ENCODE data around the gene MID2.
"Not testable (repeated sequence)": the region's sequence is repeated elsewhere in the genome, so short reads cannot be mapped to it uniquely, and the experiment has no call there.

The MID2 gene, protein sequence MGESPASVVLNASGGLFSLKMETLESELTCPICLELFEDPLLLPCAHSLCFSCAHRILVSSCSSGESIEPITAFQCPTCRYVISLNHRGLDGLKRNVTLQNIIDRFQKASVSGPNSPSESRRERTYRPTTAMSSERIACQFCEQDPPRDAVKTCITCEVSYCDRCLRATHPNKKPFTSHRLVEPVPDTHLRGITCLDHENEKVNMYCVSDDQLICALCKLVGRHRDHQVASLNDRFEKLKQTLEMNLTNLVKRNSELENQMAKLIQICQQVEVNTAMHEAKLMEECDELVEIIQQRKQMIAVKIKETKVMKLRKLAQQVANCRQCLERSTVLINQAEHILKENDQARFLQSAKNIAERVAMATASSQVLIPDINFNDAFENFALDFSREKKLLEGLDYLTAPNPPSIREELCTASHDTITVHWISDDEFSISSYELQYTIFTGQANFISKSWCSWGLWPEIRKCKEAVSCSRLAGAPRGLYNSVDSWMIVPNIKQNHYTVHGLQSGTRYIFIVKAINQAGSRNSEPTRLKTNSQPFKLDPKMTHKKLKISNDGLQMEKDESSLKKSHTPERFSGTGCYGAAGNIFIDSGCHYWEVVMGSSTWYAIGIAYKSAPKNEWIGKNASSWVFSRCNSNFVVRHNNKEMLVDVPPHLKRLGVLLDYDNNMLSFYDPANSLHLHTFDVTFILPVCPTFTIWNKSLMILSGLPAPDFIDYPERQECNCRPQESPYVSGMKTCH

DNA sequence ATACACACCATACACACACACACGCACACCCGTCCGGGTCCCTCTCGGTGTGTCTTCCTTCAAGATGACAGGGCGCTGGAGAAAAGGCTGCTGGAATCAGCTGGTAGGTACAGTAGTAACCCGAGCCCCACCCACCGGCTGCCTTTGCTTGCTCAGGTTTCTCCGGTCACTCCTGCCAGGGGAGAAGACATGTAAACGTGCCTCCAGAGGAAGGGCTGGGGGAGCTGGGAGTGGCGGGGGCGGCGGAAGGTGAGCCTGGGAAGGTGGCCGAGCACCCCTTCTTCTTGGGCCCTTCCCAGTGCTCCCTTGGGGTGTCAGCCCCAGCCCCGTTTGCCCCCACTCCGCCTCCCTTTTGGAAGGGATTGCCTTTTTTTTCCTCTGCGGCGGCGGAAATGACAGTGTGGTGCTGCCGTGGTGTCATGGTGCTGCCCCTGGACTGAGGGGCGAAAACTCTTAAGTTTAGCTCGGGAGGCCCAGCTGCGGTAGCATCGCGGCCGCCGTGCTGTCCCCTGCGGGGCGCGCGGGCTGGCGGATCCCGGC is at the start of gene MID2:
MID2 (plus strand) TSS at position 169 of the 540 bp plus-strand sequence. CDS start 561 bp downstream, outside the sequence.
- H3K4me3 ChIP-seq (ENCODE audit: low read depth, low read length) = peak within 1 kb of the TSS; percentile 30

DNA sequence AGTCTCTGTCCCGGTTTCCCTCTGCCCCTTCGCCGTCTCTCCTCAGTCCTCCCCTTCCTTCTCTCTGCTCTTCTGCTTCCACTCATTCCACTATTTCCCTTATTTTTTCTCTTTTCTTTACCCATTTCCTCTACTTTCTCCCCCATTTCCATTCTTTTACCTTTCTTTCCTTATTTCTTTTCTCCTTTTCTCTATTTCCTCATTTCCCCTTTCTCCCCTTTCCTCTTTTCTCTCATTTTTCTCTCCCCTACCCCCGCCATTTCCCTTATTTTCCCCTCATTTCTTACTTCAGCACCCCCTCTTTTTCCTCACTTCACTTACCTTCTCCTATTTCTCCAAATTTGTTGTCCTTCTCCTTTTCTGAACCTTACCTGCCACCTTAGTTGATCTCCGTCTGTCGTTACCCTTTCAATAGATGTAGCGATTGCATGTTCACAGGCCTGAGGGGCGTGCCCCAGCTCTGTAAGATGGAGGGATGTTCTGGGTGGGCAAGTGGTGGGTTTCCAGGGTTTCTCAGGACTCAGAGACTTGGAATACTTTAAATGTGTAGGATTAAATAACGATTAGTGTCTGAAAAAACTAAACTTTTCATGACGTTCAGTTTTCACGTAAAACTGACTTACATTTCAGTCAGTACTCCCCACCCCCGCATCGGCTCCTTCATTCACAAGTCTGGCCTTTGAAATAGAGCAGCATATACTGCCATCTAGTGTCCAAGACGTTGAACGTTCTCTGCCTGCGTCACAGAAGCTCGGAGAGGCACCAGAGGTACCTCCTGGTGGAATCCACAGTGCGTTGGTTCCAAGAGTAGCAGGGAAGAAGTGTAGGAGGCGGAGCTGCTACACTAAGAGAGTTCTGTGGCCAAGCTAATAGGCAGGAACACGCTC is 48.8 kb upstream of the MID2 start:
- H3K4me3 ChIP-seq (ENCODE audit: low read depth, low read length) = peak overlapping the region; percentile 0

DNA sequence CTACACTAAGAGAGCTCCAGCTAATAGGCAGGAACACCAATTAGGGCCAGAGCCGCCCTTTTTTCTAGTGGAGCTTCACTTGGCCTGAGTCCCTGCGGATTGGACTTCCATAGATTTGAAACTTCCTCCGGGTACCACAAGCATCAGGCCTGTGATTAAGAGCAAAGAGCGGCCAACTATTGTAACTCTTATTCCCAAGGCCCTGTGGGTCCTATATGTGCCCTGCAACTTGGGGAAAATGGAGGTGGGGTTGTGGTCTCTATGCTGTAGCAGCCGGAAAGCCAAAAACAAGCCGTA is 48.2 kb upstream of the MID2 start, which contains the start of gene NCBP2L:
NCBP2L (plus strand) TSS at position 198 of the 297 bp plus-strand sequence. CDS start 16,488 bp downstream, outside the sequence.
- peak within 1 kb of the TSS; percentile 0 for H3K4me3 ChIP-seq (ENCODE audit: low read depth, low read length)

DNA sequence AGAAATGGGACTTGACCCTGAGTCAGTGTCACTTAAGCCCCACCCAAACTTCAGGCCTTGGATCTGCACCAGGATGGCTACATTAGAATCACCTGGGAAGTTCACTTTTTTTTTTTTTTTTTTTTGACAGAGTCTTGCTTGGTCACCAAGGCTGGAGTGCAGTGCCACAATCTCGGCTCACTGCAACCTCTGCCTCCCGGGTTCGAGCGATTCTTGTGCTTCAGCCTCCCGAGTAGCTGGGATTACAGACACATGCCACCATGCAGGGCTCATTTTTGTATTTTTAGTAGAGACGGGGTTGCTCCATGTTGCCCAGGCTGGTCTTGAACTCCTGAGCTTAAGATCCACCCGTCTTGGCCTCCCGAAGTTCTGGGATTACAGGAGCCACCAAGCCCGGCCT is 45.1 kb upstream of the MID2 start:
- H3K4me3 ChIP-seq (ENCODE audit: low read depth, low read length) = no peak overlapping the region

DNA sequence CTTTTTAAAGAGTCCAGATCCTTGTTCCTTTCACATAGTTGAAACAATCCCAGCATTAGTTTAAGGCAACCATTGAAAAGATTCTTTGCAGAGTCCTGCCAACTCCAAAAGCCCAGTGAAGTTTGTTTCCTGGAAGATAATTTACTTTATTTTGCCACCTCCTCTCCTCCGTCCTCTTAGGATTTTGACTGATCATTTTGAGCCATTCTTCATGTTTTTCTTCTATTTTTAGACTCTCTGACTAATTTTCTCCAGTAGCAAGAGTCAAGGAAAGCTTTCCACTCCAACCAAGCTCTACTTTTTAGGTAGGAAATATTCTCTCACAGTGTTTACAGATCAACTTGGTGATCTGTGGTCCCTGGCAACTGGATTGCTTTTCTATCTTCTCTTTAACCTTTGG is 37.8 kb upstream of the MID2 start:
- no peak overlapping the region for H3K4me3 ChIP-seq (ENCODE audit: low read depth, low read length)

DNA sequence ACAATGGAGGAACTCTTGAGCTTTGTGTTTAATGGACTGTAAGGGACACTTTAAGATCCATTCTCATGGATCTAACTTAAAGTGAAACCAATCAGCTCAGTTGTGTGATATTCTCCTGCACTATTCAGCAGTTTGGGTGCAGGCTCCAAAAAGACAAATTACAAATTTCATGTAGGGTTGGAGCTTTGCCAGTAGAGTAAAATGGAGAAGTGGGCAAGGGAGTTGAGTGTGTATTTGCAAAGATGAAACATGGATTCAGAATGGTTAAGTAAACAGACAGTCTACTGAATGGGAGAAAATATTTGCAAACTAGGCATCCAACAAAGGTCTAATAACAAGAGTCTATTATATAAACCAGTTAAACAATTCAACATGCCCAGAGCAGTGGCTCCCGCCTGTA is 21.2 kb upstream of the MID2 start:
- no peak overlapping the region for H3K4me3 ChIP-seq (ENCODE audit: low read depth, low read length)

DNA sequence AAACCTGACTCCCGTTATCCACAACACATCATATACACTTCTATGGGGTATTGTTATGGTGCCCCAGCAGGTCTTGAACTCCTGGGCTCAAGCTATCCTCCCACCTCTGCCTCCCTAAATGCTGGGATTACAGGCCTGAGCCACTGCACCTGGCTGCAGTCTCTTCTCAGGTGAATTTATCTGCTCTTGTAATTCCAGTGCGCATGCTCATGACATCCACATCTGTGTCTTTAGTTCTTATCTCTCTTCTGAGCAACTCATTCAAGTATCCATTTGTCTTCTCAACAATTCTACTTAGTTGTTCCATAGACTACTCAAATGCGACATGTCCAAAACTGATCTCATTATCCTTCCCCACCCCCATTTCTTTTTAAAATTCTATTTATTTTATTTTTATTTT is 20.5 kb upstream of the MID2 start:
- H3K4me3 ChIP-seq (ENCODE audit: low read depth, low read length) = no peak overlapping the region

DNA sequence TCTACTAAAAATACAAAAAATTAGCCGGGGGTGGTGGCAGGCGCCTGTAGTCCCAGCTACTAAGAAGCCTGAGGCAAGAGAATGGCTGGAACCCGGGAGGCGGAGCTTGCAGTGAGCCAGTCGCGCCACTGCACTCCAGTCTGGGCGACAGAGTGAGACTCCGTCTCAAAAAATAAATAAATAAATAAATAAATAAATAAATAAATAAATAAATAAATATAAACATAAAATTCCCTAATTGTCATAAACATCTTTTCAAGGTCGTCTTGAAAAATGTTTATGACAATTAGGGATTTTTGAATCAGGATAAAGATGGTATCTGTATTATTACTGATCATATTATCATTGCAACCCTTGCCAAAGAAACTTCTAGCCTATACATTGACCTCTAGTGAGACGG is 15.6 kb upstream of the MID2 start:
- H3K4me3 ChIP-seq (ENCODE audit: low read depth, low read length) = not testable (repeated sequence)

DNA sequence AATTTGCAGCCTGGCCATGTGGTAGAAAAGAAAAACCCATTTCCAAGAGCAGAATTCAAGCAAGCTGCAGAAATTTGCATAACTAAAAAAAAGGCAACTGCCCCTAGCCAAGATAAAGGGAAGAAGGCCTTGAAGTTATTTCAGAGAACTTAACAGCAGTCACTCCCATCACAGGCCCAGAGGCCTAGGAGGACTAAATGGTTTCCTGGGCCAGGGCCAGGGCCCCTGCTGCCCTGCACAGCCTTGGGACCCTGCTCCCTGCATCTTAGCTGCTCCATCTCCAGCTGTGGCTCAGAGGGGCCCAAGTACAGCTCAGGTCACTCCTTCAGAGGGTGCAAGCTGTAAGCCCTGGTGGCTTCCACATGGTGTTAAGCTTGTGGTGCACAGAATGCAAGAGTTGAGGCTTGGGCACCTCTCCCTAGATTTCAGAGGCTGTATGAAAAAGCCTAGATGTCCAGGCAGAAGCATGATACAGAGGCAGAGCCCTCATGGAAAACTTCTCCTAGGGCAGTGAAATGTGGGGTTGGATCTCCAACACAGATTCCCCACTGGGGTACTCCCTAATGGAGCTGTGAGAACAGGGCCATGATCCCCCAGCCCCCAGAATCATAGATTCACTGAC is 6.7 kb upstream of the MID2 start:
- H3K4me3 ChIP-seq (ENCODE audit: low read depth, low read length) = no peak overlapping the region

DNA sequence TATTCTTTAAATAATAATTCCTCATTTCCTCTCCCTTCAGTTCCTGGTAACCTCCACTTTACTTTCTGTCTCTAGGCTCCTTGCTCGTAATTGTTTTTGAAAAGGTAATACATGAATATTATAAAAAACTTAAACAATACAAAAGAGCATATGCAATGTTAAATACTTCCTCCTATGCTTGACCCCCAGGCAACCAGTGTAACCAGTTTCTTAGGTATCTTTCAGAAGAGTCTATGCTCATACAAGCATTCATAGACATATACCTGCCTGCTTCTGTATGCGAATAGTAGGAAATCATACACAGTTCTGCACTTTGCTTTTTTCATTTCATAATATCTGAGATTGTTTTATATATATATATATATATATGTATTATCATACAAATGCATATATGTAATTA is 2.6 kb upstream of the MID2 start:
- H3K4me3 ChIP-seq (ENCODE audit: low read depth, low read length) = no peak overlapping the region

DNA sequence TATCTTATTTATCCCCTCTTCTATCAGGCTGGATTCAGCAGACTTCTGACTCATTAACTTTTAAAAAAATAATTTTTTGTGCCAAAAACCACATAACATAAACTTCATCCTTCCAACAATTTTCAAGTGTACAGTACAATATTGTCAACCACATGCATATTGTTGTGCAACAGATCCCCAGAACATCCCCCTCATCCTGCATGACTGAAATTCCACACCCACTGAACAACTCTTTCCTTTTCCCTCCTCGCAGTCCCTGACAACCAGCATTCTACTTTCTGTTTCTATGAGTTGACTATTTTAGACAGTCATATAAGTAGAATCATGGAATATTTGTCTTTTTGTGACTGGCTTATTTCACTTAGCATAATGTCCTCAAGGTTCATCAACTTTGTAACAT is 2.2 kb upstream of the MID2 start:
- H3K4me3 ChIP-seq (ENCODE audit: low read depth, low read length) = no peak overlapping the region

DNA sequence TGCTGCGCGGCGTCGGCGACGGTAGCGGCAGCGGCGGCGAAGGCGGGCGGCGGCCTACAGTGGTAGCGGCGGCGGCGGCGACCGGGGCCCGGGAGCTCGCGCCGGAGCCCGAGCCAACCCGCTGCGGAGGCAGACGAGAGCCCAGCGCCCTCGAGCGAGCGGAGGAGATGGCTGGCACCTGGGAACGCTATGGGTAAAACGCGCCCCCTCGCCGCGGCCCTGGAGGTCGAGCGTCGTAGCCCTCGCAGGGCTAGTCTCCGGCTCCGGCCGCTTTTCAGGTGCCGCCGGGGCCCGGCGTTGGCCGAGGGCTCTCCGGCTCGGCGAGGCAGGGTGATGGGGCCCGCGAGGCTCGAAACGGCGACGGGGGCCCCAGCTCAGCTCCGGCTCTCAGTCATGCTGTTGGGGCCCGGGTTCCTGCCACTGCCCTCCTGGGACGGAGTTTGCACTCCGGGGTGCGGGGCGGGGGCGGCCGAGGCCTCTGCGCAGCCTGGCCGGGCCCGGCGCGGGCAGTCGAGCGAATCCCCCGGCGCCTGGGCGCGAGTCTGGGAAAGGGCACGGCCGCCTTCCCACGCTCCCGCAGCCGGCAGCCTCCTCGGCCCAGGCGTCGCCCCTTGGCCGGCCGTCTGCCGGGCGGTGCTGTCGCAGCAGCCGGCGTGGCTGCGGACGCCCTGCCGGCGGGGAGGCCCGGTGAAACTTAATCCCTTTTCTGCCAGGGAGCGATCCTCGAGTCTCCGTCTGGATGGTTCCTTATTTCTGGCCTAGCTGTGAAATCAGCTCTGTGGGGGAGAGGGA is 768 bp downstream of the MID2 start:
- H3K4me3 ChIP-seq (ENCODE audit: low read depth, low read length) = peak overlapping the region; percentile 30

DNA sequence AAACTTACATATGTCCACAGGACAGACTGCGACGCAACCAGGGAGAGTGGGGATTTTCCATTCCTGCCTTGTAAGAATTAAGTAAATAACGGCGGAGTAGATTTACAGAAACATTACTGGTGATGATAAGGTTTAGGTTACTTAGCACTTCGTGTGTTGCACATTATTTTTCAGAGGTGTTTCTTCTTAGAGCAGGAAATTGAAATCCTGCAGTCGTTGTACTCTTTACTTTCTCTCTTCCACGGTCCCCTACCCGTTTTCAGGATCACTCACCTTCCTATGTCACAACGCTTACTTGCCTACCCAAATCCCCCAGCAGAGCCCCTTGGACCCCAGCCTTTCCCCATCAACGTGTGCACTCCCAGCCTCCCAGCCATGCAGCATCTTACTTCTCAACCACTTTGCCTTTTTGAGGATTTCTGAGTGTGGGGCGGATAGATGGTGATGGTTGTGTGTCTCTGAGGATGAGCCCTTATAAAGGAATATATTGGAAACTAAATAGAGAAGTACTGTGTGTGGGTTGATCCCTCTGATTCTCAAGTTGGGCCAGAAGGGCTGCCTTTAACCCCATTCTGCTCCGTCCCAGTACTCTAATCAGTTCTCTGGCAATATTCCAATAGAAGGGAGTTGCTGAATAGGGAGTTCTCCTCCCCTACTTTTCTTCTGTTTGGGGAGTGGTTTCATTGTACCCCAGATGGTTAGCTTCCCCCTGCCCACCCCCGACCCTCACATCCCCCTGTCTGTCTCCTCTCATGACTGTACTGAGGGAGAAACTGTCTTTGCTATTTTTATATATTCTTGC is 1.6 kb downstream of the MID2 start:
- peak overlapping the region; percentile 13 for H3K4me3 ChIP-seq (ENCODE audit: low read depth, low read length)

DNA sequence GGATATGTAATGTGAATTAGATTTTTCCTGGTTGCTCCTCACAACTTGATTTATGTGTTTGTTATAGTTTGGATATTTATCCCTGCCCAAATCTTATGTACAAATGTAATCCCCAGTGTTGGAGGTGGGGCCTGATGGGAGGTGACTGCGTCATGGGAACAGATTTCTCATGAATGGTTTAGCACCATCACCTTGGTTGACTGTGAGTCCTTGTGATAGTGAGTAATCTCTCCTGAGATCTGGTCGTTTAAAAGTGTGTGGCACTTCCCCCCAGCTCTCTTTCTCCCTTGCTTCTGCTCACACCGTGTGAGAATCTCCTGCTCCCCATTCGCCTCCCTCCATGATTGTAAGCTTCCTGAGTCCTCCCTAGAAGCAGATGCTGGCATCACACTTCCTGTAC is 2.2 kb downstream of the MID2 start:
- no peak overlapping the region for H3K4me3 ChIP-seq (ENCODE audit: low read depth, low read length)

DNA sequence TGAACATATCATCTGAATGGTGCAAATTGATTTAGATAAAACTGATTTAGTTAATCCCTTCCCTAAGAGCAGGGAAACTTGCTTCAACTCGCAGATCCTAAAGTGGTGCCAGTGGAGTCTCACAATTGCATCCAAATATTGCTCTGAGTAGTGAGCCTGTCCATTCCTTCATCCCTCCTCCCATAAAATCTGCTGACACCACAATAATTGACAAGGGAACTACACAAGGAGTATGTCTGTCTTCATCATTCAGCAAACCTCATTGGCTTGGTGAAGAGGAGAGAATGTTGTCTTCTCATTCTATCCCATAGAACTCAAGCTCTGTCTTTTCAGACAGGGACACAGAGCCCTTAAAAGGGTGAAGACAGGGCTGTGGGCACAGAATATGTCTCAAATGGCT is 4.2 kb downstream of the MID2 start:
- no peak overlapping the region for H3K4me3 ChIP-seq (ENCODE audit: low read depth, low read length)

DNA sequence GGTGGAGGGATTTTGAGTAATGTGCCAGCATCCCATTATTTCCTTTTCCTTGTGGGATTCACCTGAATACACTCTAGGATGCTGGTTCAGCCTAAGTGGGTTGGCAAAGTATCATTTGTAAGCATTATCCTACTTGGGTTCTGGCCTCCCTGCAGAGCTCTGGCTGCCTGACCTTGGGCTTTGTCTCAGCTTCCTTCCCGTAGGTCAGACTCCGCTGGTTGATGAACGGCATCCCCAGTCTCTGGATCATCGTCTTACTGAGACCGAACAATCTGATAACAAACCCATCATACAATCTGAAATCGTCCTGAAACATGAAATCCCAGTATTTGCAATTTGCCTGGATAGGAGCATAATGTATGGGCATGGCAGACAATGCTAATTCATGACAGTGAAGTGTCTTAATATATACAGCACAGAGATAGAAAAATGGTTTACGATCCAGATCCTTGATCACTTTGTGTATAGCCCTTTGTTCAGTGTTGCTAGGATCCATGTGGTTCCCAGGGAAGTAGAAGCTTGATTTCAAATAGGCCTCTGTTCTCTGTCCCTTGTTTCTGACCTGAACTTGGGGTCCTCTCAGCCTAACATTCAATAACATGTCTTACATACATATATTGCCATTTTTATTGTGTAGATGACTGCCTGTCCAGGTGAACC is 5.5 kb downstream of the MID2 start:
- H3K4me3 ChIP-seq (ENCODE audit: low read depth, low read length) = no peak overlapping the region

DNA sequence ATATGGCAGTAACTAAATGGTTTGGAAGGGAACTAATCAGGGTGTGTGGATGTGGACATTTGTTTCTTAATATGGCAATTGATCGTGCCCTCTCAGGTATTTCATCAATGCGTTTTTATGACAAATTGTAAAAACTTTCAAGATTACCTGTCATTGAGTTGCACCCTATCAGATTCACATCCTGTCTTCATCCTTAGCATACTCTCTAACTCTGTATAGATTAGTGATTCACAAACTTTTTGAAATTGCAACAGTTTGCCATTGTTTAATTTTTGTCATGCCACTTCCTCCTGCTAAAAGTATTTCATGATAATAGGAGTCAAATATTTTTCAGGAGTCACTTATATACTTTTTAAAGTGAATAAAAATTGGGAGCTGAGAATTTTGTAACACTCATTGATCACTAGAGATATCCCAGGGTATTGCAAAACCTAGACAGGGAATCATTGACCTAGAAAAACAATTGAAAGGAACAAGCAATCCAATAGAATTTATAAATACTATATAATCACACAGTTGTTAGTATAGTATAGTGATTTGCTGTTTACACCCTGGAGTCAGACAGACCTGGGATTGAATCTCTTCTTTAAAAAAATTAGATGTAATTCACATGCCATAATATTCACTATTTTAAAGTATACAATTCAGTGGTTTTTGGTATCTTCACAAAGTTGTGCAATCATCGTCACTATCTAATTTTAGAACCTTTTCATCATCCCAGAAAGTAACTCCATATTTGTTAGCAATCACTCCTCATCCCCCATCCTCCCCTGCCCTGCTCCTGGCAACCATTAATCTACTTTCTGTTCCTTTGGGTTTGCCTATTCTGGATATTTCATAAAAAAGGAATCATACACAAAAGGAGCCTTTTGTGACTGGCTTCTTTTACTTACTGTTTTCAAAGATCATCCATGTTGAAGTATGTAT is 8.9 kb downstream of the MID2 start:
- no peak overlapping the region for H3K4me3 ChIP-seq (ENCODE audit: low read depth, low read length)

DNA sequence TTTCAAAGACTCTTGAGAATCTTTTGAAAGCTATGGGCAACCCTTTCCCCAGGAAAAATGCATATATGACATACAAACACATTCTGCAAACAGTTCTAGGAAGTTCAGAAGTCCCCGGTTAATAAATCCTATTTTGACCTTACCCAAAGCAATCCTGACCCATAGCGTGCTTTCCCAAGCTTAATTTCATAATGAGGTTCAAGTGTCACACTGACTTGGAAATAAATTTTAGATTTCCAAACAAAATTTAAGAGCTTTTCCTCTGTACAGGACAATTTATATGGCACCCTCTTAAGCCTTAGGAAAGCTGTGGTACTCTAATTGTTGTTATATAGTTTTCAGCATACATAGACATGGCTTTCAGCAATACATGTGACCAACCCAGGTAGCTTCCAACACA is 11.3 kb downstream of the MID2 start:
- H3K4me3 ChIP-seq (ENCODE audit: low read depth, low read length) = no peak overlapping the region
